ENCODE data around the gene HNRNPA0.

HNRNPA0 gene

DNA sequence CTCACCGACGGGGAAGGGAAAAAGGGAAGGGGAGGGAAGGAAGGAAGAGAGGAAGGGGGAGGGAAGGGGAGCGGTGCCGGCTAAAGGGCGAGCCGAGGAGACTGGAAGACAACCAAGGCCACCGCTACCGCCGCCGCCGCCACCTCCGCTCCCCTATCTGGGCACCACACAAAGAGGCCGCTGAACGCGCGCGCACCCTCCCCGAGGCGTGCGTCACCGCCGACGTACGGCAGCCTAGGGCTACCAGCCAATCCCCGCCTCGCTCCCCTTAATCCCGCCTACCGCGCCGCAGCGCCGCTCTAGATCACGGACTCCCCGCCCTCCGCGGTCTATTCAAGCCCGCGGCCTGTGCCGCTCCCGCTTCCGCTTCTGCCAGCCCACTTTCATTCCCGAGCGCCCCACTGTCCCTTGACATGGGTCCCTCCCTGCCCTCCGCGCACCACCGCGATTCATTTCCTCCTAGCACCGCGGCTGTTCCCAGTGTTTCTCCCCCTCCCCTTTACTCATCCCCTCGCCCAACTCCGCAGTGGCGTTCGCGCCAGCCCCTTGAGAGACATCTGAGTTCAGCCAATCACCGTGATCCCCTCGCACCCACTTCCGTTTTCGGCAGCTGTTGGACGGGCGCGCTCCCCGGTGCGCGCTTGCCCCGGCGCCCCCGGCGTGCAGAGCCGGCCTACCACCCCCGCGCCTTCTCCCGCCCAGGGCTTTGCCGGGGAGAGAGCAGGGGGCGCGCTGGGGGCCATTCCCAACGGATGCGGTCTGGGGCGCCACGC is at the start of gene HNRNPA0:
HNRNPA0 (minus strand) TSS at position 176 of the 773 bp plus-strand sequence. CDS start 297 bp downstream, outside the sequence.
- ChIA-PET CTCF (interaction anchor here (1.1 to 6.1 kb wide), 12 partner anchors 9 to 282 kb away, joined by 3 to 39 read pairs (median 6); partner anchors contain the start of gene KLHL3), POLR2A (interaction anchor here (0.5 to 1.8 kb wide), 7 partner anchors 8 to 1444 kb away, joined by 3 to 6 read pairs (median 4); partner anchors contain the start of gene PKD2L2)
- peak; percentile 96 for DNase-seq (ENCODE audit: extremely low spot score)
- TF ChIP-seq, protein P1, sequence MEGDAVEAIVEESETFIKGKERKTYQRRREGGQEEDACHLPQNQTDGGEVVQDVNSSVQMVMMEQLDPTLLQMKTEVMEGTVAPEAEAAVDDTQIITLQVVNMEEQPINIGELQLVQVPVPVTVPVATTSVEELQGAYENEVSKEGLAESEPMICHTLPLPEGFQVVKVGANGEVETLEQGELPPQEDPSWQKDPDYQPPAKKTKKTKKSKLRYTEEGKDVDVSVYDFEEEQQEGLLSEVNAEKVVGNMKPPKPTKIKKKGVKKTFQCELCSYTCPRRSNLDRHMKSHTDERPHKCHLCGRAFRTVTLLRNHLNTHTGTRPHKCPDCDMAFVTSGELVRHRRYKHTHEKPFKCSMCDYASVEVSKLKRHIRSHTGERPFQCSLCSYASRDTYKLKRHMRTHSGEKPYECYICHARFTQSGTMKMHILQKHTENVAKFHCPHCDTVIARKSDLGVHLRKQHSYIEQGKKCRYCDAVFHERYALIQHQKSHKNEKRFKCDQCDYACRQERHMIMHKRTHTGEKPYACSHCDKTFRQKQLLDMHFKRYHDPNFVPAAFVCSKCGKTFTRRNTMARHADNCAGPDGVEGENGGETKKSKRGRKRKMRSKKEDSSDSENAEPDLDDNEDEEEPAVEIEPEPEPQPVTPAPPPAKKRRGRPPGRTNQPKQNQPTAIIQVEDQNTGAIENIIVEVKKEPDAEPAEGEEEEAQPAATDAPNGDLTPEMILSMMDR (IDR thresholded peaks at IDR 0.05; ENCODE audit: control extremely low read depth, extremely low read depth, low read depth, missing control alignments): no peak

DNA sequence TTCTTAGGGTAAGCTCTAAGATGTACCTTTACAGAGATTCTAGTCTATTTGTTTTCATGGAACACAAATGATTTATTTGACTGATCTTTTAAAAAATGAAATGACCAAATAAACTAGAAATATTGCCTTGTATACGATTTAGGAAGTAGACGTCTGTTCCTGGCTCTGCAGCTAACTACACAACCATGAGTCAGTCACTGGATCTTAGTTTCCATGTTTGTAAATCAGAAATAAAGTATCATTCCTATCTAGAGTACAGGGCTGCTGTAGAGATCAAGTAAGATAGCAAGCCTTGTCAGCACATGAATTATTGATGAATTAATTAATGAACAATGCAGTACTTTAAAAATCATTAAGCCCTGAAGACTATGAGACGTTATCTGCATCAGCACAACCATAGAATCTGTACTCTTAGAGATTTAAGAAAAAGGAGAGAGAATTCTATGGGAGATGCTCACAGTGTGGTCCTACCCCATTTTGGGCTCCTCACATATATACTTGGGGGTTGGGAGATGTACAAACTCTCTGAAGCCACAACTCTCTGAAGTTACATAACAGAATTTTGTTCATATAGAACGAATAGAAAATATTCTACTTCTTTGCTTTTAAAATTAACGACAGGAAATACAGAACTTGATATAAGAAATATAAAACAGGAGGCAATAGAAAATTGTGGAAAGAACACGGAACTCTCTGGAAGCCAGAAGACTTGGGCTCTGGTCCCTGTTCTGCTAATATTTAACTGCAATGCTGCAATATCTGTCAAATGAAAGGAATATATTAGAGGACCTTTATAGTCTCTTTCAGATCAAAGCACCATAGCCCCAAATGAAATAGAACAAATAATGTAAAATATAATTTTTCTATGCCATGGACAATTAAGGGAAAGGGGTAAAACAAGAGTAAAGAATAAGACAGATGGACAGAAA is 48.4 kb upstream of the HNRNPA0 start:
- ChIA-PET POLR2A (no interaction called here), CTCF (interaction anchor here (0.7 to 4.0 kb wide), 3 partner anchors 10 to 23 kb away, joined by 3 to 26 read pairs (median 3); no protein-coding TSS in a partner anchor)

DNA sequence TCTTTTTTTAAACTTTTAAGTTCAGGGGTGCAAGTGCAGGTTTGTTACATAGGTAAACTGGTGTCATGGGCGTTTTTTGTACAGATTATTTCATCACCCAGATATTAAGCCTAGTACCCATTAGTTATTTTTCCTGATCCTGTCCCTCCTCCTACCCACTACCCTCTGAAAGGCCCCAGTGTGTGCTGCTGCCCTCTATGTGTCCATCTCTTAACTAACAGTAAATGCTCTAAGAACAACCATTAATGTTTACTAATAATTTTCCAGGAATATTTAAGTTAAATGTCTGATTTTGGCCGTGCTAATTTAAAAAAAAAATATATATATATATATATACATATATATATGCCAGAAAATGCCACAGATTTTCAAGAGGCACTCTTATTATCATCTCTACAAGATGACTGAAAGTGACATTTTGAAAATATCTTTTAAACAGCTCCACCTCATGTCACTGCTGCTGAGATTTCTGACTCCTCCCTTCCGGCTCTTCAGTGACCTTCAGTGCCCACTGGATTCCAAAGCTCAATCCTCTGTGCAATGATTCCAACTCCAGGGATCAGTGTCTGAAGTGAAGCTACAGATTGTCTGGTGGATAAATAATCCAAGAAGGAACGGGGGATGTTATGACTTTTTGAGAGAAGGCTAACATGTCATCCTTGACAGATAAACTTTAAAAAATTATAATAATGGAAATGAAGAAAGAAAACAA is 46.7 kb upstream of the HNRNPA0 start:
- TF ChIP-seq, protein P1 (IDR thresholded peaks at IDR 0.05; ENCODE audit: control extremely low read depth, extremely low read depth, low read depth, missing control alignments): no peak
- ChIA-PET POLR2A (no interaction called here), CTCF (interaction anchor here (0.9 to 3.0 kb wide), 4 partner anchors 9 to 23 kb away, joined by 4 to 12 read pairs (median 6); no protein-coding TSS in a partner anchor)
- no peak for DNase-seq (ENCODE audit: extremely low spot score)

More for the DNA sequence above, 48.4 kb upstream of the HNRNPA0 start:
- no peak for DNase-seq (ENCODE audit: extremely low spot score)
- TF ChIP-seq, protein P1 (IDR thresholded peaks at IDR 0.05; ENCODE audit: control extremely low read depth, extremely low read depth, low read depth, missing control alignments): no peak

DNA sequence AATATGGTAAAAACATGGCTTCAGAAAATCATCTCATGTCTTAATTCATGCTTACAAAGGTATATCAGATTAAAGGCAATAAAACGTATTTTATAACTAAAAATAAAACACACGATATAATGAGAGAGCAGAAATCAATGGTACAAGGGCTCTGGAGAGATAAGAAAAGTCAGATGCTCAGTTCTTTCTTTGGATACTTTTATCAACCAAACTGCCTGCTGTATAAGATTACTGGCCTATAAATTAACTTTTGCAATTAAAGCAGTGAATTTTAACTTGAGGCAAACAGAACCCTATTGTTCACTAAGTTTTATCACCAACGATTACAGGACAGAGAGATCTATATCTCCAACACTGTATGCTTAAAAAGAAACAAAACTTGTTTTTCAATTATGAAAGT is 42.1 kb upstream of the HNRNPA0 start:
- DNase-seq (ENCODE audit: extremely low spot score): no peak
- ChIA-PET POLR2A (no interaction called here), CTCF (interaction anchor here (2.0 kb wide), 1 partner anchor 17 kb away, joined by 10 read pairs; no protein-coding TSS in a partner anchor)

DNA sequence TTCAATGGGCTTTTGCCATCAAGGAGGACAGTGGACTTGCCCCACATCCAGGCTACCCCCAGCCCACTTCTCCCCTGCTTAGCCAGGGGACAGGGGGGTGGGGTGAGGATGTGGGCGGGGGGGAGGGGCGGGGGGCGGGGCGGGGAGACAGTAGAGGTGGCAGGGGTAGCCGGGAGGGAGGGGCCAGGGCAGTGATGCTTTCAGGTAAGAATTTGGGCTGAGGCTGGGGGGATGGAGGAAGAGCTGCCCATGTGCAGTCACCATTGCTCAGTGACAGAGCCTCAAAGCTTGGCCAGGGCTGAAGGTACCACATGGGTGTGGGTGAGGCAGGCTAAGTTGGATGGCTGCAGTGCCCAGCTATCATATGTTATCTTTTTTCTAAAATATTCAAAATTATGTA is 40.7 kb upstream of the HNRNPA0 start:
- ChIA-PET POLR2A (no interaction called here), CTCF (interaction anchor here (1.5 kb wide), 1 partner anchor 28 kb away, joined by 5 read pairs; no protein-coding TSS in a partner anchor)
- DNase-seq (ENCODE audit: extremely low spot score): no peak
- TF ChIP-seq, protein P1 (IDR thresholded peaks at IDR 0.05; ENCODE audit: control extremely low read depth, extremely low read depth, low read depth, missing control alignments): no peak

More for the DNA sequence above, 42.1 kb upstream of the HNRNPA0 start:
- TF ChIP-seq, protein P1 (IDR thresholded peaks at IDR 0.05; ENCODE audit: control extremely low read depth, extremely low read depth, low read depth, missing control alignments): no peak

All from GM10248 (cell line).